PFSK-1 (cell line): ENCODE data around the gene CFAP251.

Experiments used
- FOXP2 ChIP-seq: optimal IDR thresholded peaks from 2 replicates; pipeline ENCODE3; 2011; ENCODE audit warnings: borderline replicate concordance, control low read depth, inconsistent platforms; ENCODE audit not compliant: insufficient read depth; ENCODE audit errors: extremely low read length, extremely low read depth
- POLR2AphosphoS5 ChIP-seq: IDR thresholded peaks from 2 replicates; pipeline ENCODE4 v1.6.1; 2012; ENCODE audit warnings: low read depth, mild to moderate bottlenecking, control low read depth, low read length, moderate library complexity
- SIN3A ChIP-seq: IDR thresholded peaks from 2 replicates; pipeline ENCODE4 v1.6.1; 2012; ENCODE audit warnings: mild to moderate bottlenecking, low read length, moderate library complexity, borderline replicate concordance; ENCODE audit not compliant: insufficient read depth
- TAF1 ChIP-seq: IDR thresholded peaks from 2 replicates; pipeline ENCODE4 v1.6.1; 2012; ENCODE audit warnings: low read length, control low read depth, borderline replicate concordance; ENCODE audit not compliant: insufficient read depth
- TF ChIP-seq, protein P1 (sequence below), 2 experiments: IDR thresholded peaks; 2 replicates each; pipeline versions ENCODE4 v1.6.1 to v1.8.0; 2011 to 2012; ENCODE audit warnings: low read depth in 2 of 2, low read length in 2 of 2, control low read depth in 1 of 2, inconsistent platforms in 1 of 2, mild to moderate bottlenecking in 1 of 2, moderate library complexity in 1 of 2; ENCODE audit not compliant: insufficient read depth in 1 of 2

CFAP251 gene

DNA sequence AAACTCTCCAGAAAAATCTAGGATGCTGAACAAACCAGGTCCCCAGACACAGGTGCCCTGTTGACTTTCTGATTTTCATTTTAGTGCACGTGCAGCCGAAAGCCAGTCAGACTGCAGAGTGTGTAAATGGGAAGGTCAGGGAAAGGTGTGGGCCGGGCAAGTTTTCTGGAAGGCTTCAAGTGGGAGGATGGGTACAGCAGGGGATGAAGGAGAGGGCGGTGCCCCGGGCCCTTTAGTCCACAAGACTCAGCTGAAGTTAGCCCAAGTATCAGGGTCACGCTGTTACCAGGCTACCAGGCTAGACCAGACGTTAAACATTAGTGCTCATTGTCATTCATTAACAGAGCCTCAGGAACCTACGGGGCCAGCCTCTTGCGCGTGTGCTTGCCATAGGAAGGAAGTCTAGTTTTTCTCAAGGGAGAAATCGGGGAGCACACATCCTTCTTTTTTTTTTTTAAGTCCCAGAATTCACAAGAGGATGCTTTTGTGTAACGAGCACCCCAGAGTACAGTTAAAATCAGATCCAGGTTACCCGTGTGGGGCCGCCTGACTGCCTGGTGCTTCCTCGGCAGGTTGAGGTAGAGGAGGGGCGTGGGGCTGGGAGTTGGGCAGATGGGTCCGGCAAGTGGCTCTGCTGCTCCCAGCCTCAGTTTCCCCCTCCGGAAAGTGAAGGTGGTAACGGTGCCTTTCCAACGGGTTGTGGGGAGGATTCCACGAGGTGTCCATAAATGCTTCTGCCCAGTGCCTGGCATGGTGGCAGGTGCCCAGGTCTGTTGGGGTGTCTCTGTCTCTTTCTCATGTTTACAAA lies 122.4 kb downstream of the CFAP251 start:
- TF ChIP-seq POLR2AphosphoS5 (no peak), SIN3A (no peak), TAF1 (no peak), FOXP2 (no peak)
- TF ChIP-seq, protein P1, sequence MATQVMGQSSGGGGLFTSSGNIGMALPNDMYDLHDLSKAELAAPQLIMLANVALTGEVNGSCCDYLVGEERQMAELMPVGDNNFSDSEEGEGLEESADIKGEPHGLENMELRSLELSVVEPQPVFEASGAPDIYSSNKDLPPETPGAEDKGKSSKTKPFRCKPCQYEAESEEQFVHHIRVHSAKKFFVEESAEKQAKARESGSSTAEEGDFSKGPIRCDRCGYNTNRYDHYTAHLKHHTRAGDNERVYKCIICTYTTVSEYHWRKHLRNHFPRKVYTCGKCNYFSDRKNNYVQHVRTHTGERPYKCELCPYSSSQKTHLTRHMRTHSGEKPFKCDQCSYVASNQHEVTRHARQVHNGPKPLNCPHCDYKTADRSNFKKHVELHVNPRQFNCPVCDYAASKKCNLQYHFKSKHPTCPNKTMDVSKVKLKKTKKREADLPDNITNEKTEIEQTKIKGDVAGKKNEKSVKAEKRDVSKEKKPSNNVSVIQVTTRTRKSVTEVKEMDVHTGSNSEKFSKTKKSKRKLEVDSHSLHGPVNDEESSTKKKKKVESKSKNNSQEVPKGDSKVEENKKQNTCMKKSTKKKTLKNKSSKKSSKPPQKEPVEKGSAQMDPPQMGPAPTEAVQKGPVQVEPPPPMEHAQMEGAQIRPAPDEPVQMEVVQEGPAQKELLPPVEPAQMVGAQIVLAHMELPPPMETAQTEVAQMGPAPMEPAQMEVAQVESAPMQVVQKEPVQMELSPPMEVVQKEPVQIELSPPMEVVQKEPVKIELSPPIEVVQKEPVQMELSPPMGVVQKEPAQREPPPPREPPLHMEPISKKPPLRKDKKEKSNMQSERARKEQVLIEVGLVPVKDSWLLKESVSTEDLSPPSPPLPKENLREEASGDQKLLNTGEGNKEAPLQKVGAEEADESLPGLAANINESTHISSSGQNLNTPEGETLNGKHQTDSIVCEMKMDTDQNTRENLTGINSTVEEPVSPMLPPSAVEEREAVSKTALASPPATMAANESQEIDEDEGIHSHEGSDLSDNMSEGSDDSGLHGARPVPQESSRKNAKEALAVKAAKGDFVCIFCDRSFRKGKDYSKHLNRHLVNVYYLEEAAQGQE (IDR thresholded peaks at IDR 0.05; ENCODE audit: insufficient read depth in 1 of 2, low read depth in 2 of 2, low read length in 2 of 2), result no peak

DNA sequence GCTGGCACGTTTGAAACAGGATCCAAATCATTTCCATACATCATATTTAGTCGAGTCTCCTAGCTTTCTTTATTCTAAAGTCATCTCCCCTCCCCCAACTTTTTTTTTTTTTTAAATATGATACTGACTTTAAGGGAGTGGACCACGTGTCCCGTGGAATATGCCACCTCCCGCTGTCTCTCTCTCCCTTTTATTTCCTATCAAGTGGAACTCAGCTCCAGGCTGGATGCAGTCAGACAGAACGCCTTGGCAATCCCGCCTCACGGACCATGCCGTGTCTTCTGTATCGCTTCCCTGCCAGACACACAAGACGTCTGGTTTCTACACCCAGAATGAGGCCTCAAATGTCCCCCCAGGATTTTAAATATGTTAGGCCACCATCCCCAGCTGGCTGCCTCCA lies 124.5 kb downstream of the CFAP251 start:
- TF ChIP-seq TAF1 (no peak), POLR2AphosphoS5 (no peak), FOXP2 (no peak), SIN3A (no peak)
- TF ChIP-seq, protein P1 (IDR thresholded peaks at IDR 0.05; ENCODE audit: insufficient read depth in 1 of 2, low read depth in 2 of 2, low read length in 2 of 2), result no peak

DNA sequence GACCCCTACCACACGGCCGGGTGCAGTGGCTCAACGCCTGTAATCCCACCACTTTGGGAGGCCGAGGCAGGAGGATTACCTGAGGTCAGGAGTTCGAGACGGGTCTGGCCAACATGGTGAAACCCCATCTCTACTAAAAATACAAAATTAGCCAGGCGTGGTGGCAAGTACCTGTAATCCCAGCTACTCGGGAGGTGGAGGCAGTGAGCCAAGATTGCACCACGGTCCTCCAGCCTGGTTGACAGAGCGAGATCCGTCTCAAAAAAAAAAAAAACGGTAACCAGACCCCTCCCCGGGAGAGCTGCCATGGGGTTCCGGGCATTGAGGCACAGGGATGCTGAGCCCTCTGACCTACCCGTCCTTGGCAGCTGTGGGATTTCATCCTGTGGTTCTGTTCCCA lies 125.1 kb downstream of the CFAP251 start:
- TF ChIP-seq TAF1, result no peak
- TF ChIP-seq SIN3A, result no peak
- TF ChIP-seq POLR2AphosphoS5, result no peak
- TF ChIP-seq, protein P1 (IDR thresholded peaks at IDR 0.05; ENCODE audit: insufficient read depth in 1 of 2, low read depth in 2 of 2, low read length in 2 of 2), result no peak
- no peak for TF ChIP-seq FOXP2

- TF ChIP-seq POLR2AphosphoS5 (no peak), FOXP2 (no peak), TAF1 (no peak), SIN3A (no peak)
- TF ChIP-seq, protein P1 (IDR thresholded peaks at IDR 0.05; ENCODE audit: insufficient read depth in 1 of 2, low read depth in 2 of 2, low read length in 2 of 2), result no peak
Measured at GRCh38 chr12:122045262-122045661, 126.9 kb downstream of the CFAP251 start.

- TF ChIP-seq, protein P1 (IDR thresholded peaks at IDR 0.05; ENCODE audit: insufficient read depth in 1 of 2, low read depth in 2 of 2, low read length in 2 of 2), result no peak
- TF ChIP-seq FOXP2 (no peak), SIN3A (no peak), POLR2AphosphoS5 (no peak), TAF1 (no peak)
Measured at GRCh38 chr12:122046145-122046544, 127.8 kb downstream of the CFAP251 start.
